K562 (cell line): ENCODE data around the gene IRF6. TPM values are rescaled to one million over a fixed set of nuclear protein-coding genes. Genes with fewer than 3 reads are reported as not detected.

Source experiments
- ATAC-seq: fragments of 200-7000 bp; cut with Tn5 transposase; 3 replicates; pipeline ENCODE4 v1.9.1; 2020; ENCODE audit warnings: moderate library complexity
- BruUV-seq: library from RNA; stranded (reverse); fragments of 400-500 nt; replicated peaks from 2 replicates; lab custom pipeline; 2021; lab: Mats Ljungman, UMichigan
- CTCF ChIA-PET: fragments of 300-600 bp; formaldehyde crosslinking; extraction: SDS; loops from one replicate; lab custom pipeline; 2021; ENCODE audit warnings: low intra/inter-chr PET ratio; lab: Yijun Ruan, JAX
- POLR2A ChIA-PET: fragments of 300-600, 350-650 bp; sonication (Branson Sonifier 250); formaldehyde crosslinking; extraction: SDS; loops from one replicate; lab custom pipeline; 2021; ENCODE audit warnings: antibody characterized with exemption, inconsistent platforms; lab: Yijun Ruan, JAX
- DNase-seq, 4 experiments: peaks; one replicate each; pipeline versions ENCODE4 v3.0.0 to v3.0.0-alpha.2; 2011 to 2018; ENCODE audit warnings: low spot score in 3 of 4, mixed read lengths in 3 of 4; ENCODE audit errors: extremely low read depth in 1 of 4
- FAIRE-seq: peaks from 2 replicates; lab custom pipeline; 2011; peaks lifted over from hg19 to GRCh38; lab: Jason Lieb, UNC
- H2AFZ ChIP-seq: 2 replicates; pipeline ENCODE4 v1.6.0; 2011; ENCODE audit warnings: low read depth, low read length, control low read depth, inconsistent platforms
- H3K27ac ChIP-seq: fragments of 200-600 bp; 3 replicates; pipeline ENCODE4 v1.8.0; 2011; ENCODE audit warnings: low read depth, mild to moderate bottlenecking, control low read depth, inconsistent platforms, low read length, moderate library complexity, mixed read lengths; ENCODE audit errors: extremely low read depth
- H3K27me3 ChIP-seq, 2 experiments: fragments of 300-600 bp in 1 of 2; 2 replicates in 1 of 2; 3 replicates in 1 of 2; pipeline versions ENCODE4 v1.6.0 to v1.8.0; 2011; ENCODE audit warnings: inconsistent platforms in 2 of 2, low read length in 2 of 2, mild to moderate bottlenecking in 1 of 2, mixed read lengths in 1 of 2, moderate library complexity in 1 of 2; ENCODE audit not compliant: control insufficient read depth in 2 of 2, insufficient read depth in 2 of 2
- H3K36me3 ChIP-seq: fragments of 300-600 bp; 3 replicates; pipeline ENCODE4 v1.8.0; 2011; ENCODE audit warnings: mild to moderate bottlenecking, low read length, inconsistent platforms; ENCODE audit not compliant: control insufficient read depth, insufficient read depth
- H3K4me1 ChIP-seq, 2 experiments: fragments of 200-600 bp in 1 of 2; replicated peaks in 1 of 2; 2 replicates in 1 of 2; 3 replicates in 1 of 2; pipeline versions ENCODE4 v1.5.1 to v1.8.0; 2011; ENCODE audit warnings: inconsistent platforms in 2 of 2, low read length in 2 of 2, mild to moderate bottlenecking in 1 of 2, mixed read lengths in 1 of 2, moderate library complexity in 1 of 2; ENCODE audit not compliant: control insufficient read depth in 2 of 2, insufficient read depth in 2 of 2
- H3K4me2 ChIP-seq: 2 replicates; pipeline ENCODE4 v1.6.1; 2011; ENCODE audit warnings: low read length, control low read depth, inconsistent platforms, mixed read lengths; ENCODE audit not compliant: insufficient read depth
- H3K4me3 ChIP-seq: fragments of 200-600 bp; sonication (generic), shearing (Covaris generic); 2 replicates; pipeline ENCODE4 v1.5.1; 2016; ENCODE audit warnings: control low read depth, inconsistent platforms
- H3K79me2 ChIP-seq: fragments of 200-600 bp; 3 replicates; pipeline ENCODE4 v1.8.0; 2011; ENCODE audit warnings: low read length, inconsistent platforms; ENCODE audit not compliant: control insufficient read depth, insufficient read depth
- H3K9ac ChIP-seq, 2 experiments: 2 replicates each; pipeline versions ENCODE4 v1.6.0 to v1.6.1; 2011; ENCODE audit warnings: low read depth in 2 of 2, low read length in 2 of 2, control low read depth in 1 of 2, inconsistent platforms in 1 of 2, mild to moderate bottlenecking in 1 of 2, mixed read lengths in 1 of 2; ENCODE audit not compliant: insufficient read depth in 1 of 2
- H3K9me1 ChIP-seq: one replicate; pipeline ENCODE4 v1.6.0; 2011; ENCODE audit warnings: inconsistent platforms, mild to moderate bottlenecking, low read length, moderate library complexity; ENCODE audit not compliant: control insufficient read depth, insufficient read depth
- H3K9me3 ChIP-seq: replicated peaks from 2 replicates; pipeline ENCODE4 v1.5.1; 2011; ENCODE audit warnings: low read depth, low read length, inconsistent platforms; ENCODE audit not compliant: control insufficient read depth, insufficient read depth
- H4K20me1 ChIP-seq: replicated peaks from 2 replicates; pipeline ENCODE4 v1.6.1; 2011; ENCODE audit warnings: low read length, inconsistent platforms, mixed read lengths; ENCODE audit not compliant: control insufficient read depth, insufficient read depth
- BDP1 ChIP-seq: IDR thresholded peaks from 3 replicates; pipeline ENCODE4 v1.6.1; 2011; ENCODE audit not compliant: insufficient read length, insufficient read depth
- NFYB ChIP-seq: IDR thresholded peaks from 2 replicates; pipeline ENCODE4 v1.6.1; 2011; ENCODE audit warnings: mild to moderate bottlenecking, moderate library complexity; ENCODE audit not compliant: insufficient read length; ENCODE audit errors: extremely low read depth
- PTTG1 ChIP-seq: fragments of 450-650 bp; IDR thresholded peaks from 2 replicates; pipeline ENCODE4 v1.6.1; 2016; ENCODE audit warnings: low read depth, mild to moderate bottlenecking, missing genetic modification characterization, missing compliant biosample characterization
- ZNF282 ChIP-seq: sonication (generic); formaldehyde crosslinking; IDR thresholded peaks from 2 replicates; pipeline ENCODE4 v1.8.1; 2023; ENCODE audit warnings: missing genetic modification reagents
- ZNF586 ChIP-seq: fragments of 450-650 bp; formaldehyde crosslinking; conservative IDR thresholded peaks from 2 replicates; pipeline ENCODE4 v1.4.0; 2020; ENCODE audit warnings: mild to moderate bottlenecking, moderate library complexity
- ZNF778 ChIP-seq: fragments of 450-650 bp; formaldehyde crosslinking; IDR thresholded peaks from 2 replicates; pipeline ENCODE4 v1.4.0; 2020; ENCODE audit warnings: mild to moderate bottlenecking, moderate library complexity
- ZZZ3 ChIP-seq: fragments of 450-650 bp; IDR thresholded peaks from 2 replicates; pipeline ENCODE4 v1.6.1; 2016; ENCODE audit warnings: antibody characterized with exemption, mild to moderate bottlenecking, moderate library complexity
- WGBS: fragments of 100-300 bp; shearing (Covaris generic); methylation state at CpG from one replicate; pipeline ENCODE4 v1.1.6; 2016; ENCODE audit warnings: low coverage, mixed read lengths; ENCODE audit not compliant: insufficient coverage; ENCODE audit errors: missing lambda C conversion rate; 5-methylcytosine and 5-hydroxymethylcytosine counted together
- in situ Hi-C: fragments of 300-500 bp; cut with MboI; formaldehyde crosslinking; loops from 4 replicates; pipeline ENCODE4 v1.15.0; 2018; ENCODE audit warnings: inconsistent platforms, mixed read lengths
- intact Hi-C: fragments of 100-400 bp; cut with micrococcal nuclease; formaldehyde crosslinking; loops from 2 replicates; pipeline ENCODE4 v1.14.2; 2022
- polyA plus RNA-seq, 8 experiments: library from polyadenylated mRNA; depleted of rRNA in 4 of 8; stranded (reverse) in 5 of 8; unstranded in 3 of 8; fragments of >200 nt; fragmentation: Nextera tagmentation in 2 of 8; fragmentation: Illumina TruSeq in 1 of 8; extraction: Ambion mirVana in 2 of 8; extraction: Trizol in 1 of 8; gene quantifications; 2 replicates each; pipeline versions ENCODE4 v1.2.1 to v1.2.3, GENCODE V29; 2011 to 2014; ENCODE audit warnings: inconsistent platforms in 1 of 8, missing spikeins in 1 of 8
- total RNA-seq, 7 experiments: library from RNA; depleted of rRNA in 6 of 7; stranded (reverse); fragments of >200 nt in 6 of 7; fragmentation: Illumina TruSeq in 2 of 7; extraction: Trizol in 2 of 7; gene quantifications; 2 replicates each; pipeline versions ENCODE4 v1.2.1 to v1.2.3, GENCODE V29; 2011 to 2021; ENCODE audit warnings: low replicate concordance in 1 of 7
- TF ChIP-seq, protein P1 (sequence below): sonication (generic); formaldehyde crosslinking; IDR thresholded peaks from 2 replicates; pipeline ENCODE4 v1.8.1; 2023; ENCODE audit warnings: mild to moderate bottlenecking, missing genetic modification reagents
- TF ChIP-seq, protein P2 (sequence below): fragments of 200-800 bp; sonication (Bioruptor generic); IDR thresholded peaks from 2 replicates; pipeline ENCODE4 v1.6.1; 2017; ENCODE audit warnings: missing genetic modification characterization, missing compliant biosample characterization

Gene IRF6
- total and polyA plus RNA-seq, 9 of the 15 experiments (the other 6 are each of a cell fraction or from before 2014, with no cell fraction given) = 0.03 to 0.65 (median 0.17) TPM

DNA sequence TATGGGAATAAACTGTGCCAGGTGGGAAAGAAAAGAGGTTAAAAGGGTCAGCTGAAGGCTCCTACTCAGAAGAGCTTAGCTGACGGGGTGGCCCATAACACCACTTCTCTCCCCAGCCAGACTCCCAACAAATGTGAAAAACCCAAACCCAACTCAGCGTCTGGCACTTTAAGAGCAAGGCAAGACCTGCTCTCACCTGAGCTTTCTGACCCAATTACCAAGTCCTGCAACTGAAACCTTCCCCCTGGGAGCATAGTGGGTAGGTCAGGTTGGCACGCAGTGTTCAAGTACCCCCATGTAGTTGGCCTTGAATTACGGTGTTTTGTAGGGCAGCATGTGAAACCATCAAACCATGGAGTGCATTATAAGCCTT, 3.2 kb downstream of the IRF6 start:
- no peak for DNase-seq
- no TSS peak for BruUV-seq
- H2AFZ ChIP-seq = no peak overlapping the region
- no peak for TF ChIP-seq NFYB
- TF ChIP-seq, all 486 proteins: peak for 0
- Histone ChIP-seq H3K4me1 (peaks cover 13 to 16% of the 10 kb centered on the region in 2 experiments), H3K79me2 (no peaks in the 10 kb centered on the region), H3K4me3 (no peak overlapping the region), H3K27ac (no peak overlapping the region), H3K27me3 (peaks cover 19 to 22% of the 10 kb centered on the region in 2 experiments; a peak in 4 of 5 replicates), H4K20me1 (no peaks in the 10 kb centered on the region), H3K9me1 (peaks cover 3% of the 10 kb centered on the region), H3K4me2 (no peak overlapping the region), H3K9me3 (no peaks in the 10 kb centered on the region), H3K9ac (no peak overlapping the region), H3K36me3 (no peaks in the 10 kb centered on the region)
- WGBS = 4% methylated on average over 4 of the region's 4 CpGs
- POLR2A ChIA-PET = no interaction called here
- ATAC-seq (no peak), FAIRE-seq (no peak)
- CTCF ChIA-PET = no interaction called here
- in situ Hi-C loops (no loop called here), intact Hi-C loops (no loop called here)

DNA sequence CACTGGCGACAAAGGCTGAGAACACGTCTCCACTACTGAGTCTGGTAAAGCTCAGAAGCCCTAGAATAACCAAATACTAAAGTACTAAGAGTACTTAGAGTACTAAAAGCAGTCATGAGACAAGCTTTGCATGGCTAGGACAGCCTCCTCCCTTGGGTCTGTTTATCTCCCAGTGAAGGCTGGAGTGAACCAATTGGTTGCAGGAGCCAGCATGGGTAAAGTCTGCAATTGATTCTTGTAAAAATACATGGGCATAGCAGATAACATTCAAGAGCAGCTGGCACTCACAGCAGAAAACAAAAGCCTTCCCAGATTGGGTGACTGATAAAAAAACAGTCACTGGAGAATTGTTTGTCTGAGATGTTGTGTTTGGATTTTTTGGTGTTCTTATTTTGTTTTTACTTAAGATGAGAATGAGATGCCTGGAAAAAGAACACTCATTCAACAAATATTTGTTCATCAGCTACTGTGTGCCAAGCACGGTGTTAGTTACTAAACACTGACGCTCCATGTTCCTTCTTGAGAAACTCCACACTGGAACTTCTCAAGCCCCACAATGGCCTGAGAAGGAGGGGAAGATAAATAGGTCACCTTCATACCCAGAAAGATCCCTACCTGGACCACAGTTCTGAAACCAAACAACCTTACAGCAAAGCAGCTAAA, 3.7 kb downstream of the IRF6 start:
- CTCF ChIA-PET = no interaction called here
- H4K20me1 ChIP-seq = no peaks in the 10 kb centered on the region
- intact Hi-C loops (no loop called here), in situ Hi-C loops (no loop called here)
- H3K36me3 ChIP-seq = no peaks in the 10 kb centered on the region
- FAIRE-seq (no peak), ATAC-seq (no peak), DNase-seq (no peak)
- POLR2A ChIA-PET = interaction anchor here (0.7 kb wide), 1 partner anchor 18 kb away, joined by 5 read pairs; the partner anchor contains the start of gene C1orf74
- no peak overlapping the region for H3K9ac ChIP-seq
- 1% methylated on average over 4 of the region's 4 CpGs for WGBS
- peaks cover 3% of the 10 kb centered on the region for H3K9me1 ChIP-seq
- H3K4me3 ChIP-seq = no peak overlapping the region
- H2AFZ ChIP-seq = no peak overlapping the region
- no peak overlapping the region for H3K27ac ChIP-seq
- no peaks in the 10 kb centered on the region for H3K9me3 ChIP-seq
- peaks cover 8 to 15% of the 10 kb centered on the region in 2 experiments for H3K4me1 ChIP-seq
- H3K79me2 ChIP-seq = no peaks in the 10 kb centered on the region
- BruUV-seq = no TSS peak
- H3K4me2 ChIP-seq = no peak overlapping the region
- peaks cover 19 to 27% of the 10 kb centered on the region in 2 experiments; a peak in 4 of 5 replicates for H3K27me3 ChIP-seq
- TF ChIP-seq BDP1 = no peak
- TF ChIP-seq, protein P1, sequence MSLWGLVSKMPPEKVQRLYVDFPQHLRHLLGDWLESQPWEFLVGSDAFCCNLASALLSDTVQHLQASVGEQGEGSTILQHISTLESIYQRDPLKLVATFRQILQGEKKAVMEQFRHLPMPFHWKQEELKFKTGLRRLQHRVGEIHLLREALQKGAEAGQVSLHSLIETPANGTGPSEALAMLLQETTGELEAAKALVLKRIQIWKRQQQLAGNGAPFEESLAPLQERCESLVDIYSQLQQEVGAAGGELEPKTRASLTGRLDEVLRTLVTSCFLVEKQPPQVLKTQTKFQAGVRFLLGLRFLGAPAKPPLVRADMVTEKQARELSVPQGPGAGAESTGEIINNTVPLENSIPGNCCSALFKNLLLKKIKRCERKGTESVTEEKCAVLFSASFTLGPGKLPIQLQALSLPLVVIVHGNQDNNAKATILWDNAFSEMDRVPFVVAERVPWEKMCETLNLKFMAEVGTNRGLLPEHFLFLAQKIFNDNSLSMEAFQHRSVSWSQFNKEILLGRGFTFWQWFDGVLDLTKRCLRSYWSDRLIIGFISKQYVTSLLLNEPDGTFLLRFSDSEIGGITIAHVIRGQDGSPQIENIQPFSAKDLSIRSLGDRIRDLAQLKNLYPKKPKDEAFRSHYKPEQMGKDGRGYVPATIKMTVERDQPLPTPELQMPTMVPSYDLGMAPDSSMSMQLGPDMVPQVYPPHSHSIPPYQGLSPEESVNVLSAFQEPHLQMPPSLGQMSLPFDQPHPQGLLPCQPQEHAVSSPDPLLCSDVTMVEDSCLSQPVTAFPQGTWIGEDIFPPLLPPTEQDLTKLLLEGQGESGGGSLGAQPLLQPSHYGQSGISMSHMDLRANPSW = no peak
- TF ChIP-seq, protein P2, sequence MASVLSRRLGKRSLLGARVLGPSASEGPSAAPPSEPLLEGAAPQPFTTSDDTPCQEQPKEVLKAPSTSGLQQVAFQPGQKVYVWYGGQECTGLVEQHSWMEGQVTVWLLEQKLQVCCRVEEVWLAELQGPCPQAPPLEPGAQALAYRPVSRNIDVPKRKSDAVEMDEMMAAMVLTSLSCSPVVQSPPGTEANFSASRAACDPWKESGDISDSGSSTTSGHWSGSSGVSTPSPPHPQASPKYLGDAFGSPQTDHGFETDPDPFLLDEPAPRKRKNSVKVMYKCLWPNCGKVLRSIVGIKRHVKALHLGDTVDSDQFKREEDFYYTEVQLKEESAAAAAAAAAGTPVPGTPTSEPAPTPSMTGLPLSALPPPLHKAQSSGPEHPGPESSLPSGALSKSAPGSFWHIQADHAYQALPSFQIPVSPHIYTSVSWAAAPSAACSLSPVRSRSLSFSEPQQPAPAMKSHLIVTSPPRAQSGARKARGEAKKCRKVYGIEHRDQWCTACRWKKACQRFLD (CRISPR knock-in tag) = no peak
- TF ChIP-seq ZZZ3 = no peak
- no peak for TF ChIP-seq ZNF282
- TF ChIP-seq PTTG1 (tag) = no peak
- TF ChIP-seq ZNF586 (CRISPR knock-in tag) = no peak
- no peak for TF ChIP-seq ZNF778 (CRISPR knock-in tag)
